HCT116 (cell line): ENCODE data around the gene NAT8. TPM values are rescaled to one million over a fixed set of nuclear protein-coding genes. Genes with fewer than 3 reads are reported as not detected.
"Not testable (repeated sequence)": the region's sequence is repeated elsewhere in the genome, so short reads cannot be mapped to it uniquely, and the experiment has no call there.

Source experiments
- ATAC-seq: fragments of 200-7000 bp; cut with Tn5 transposase; 2 replicates; pipeline ENCODE4 v1.9.1; 2020; ENCODE audit warnings: mild to moderate bottlenecking, moderate library complexity
- BruUV-seq: library from RNA; stranded (reverse); fragments of 400-500 nt; replicated peaks from 2 replicates; lab custom pipeline; 2021; lab: Mats Ljungman, UMichigan
- CTCF ChIA-PET: fragments of 300-600 bp; sonication (Branson Sonifier 250); formaldehyde crosslinking; loops from one replicate; lab custom pipeline; 2021; ENCODE audit warnings: antibody characterized with exemption; lab: Charles Lee
- POLR2A ChIA-PET: fragments of 300-600, 350-600 bp; sonication (Branson Sonifier 250); formaldehyde crosslinking; loops from one replicate; lab custom pipeline; 2021; ENCODE audit warnings: antibody characterized with exemption; lab: Charles Lee
- RAD21 ChIA-PET, 2 experiments: fragments of 300-600 bp; sonication (Branson Sonifier 250); formaldehyde crosslinking; loops; one replicate each; lab custom pipeline; 2023; ENCODE audit warnings: low total read pairs in 2 of 2; ENCODE audit not compliant: uncharacterized antibody in 2 of 2, unreplicated experiment in 2 of 2, low non-redundant PET in 1 of 2; lab: Charles Lee
- DNase-seq: peaks from one replicate; pipeline ENCODE4 v3.0.0-alpha.2; 2010; ENCODE audit warnings: low read depth, low spot score
- H2AFZ ChIP-seq: fragments of 200-600 bp; shearing (Covaris generic), sonication (generic); 2 replicates; pipeline ENCODE4 v1.6.1; 2017; ENCODE audit warnings: low read depth, mixed run types, mixed read lengths, antibody characterized with exemption, low read length; ENCODE audit not compliant: poor library complexity, severe bottlenecking
- H3K27ac ChIP-seq: 2 replicates; pipeline ENCODE4 v1.5.1; 2012; ENCODE audit warnings: low read depth, low read length
- H3K27me3 ChIP-seq: fragments of 200-600 bp; sonication (generic); 2 replicates; pipeline ENCODE4 v1.6.1; 2016; ENCODE audit warnings: mixed run types, low read length, mixed read lengths; ENCODE audit not compliant: insufficient read depth
- H3K36me3 ChIP-seq, 2 experiments: fragments of 200-500 bp in 1 of 2; fragments of 200-600 bp in 1 of 2; sonication (Bioruptor generic) in 1 of 2; sonication (generic) in 1 of 2; 2 replicates each; pipeline versions ENCODE4 v1.5.1 to v1.6.1; 2014 to 2016; ENCODE audit warnings: low read length in 2 of 2, inconsistent platforms in 1 of 2, mixed read lengths in 1 of 2, mixed run types in 1 of 2; ENCODE audit not compliant: insufficient read depth in 2 of 2, control insufficient read depth in 1 of 2
- H3K4me1 ChIP-seq, 2 experiments: fragments of 200-600 bp in 1 of 2; sonication (generic) in 1 of 2; 2 replicates each; pipeline versions ENCODE4 v1.5.1 to v1.6.1; 2012 to 2017; ENCODE audit warnings: low read length in 2 of 2, inconsistent platforms in 1 of 2, mild to moderate bottlenecking in 1 of 2, mixed read lengths in 1 of 2, mixed run types in 1 of 2, moderate library complexity in 1 of 2; ENCODE audit not compliant: insufficient read depth in 2 of 2, control insufficient read depth in 1 of 2
- H3K4me2 ChIP-seq: fragments of 200-600 bp; sonication (generic); 2 replicates; pipeline ENCODE4 v1.6.1; 2017; ENCODE audit warnings: mixed run types, low read length, mixed read lengths
- H3K4me3 ChIP-seq, 2 experiments: fragments of 200-600 bp in 1 of 2; sonication (generic) in 1 of 2; replicated peaks in 1 of 2; 2 replicates each; pipeline ENCODE4 v1.5.1; 2011 to 2016; ENCODE audit warnings: low read length in 2 of 2, control low read depth in 1 of 2, low read depth in 1 of 2, mild to moderate bottlenecking in 1 of 2, mixed read lengths in 1 of 2, mixed run types in 1 of 2
- H3K79me2 ChIP-seq: fragments of 200-600 bp; sonication (generic); 2 replicates; pipeline ENCODE4 v1.6.1; 2017; ENCODE audit warnings: mild to moderate bottlenecking, mixed run types, low read length, moderate library complexity, mixed read lengths; ENCODE audit not compliant: insufficient read depth
- H3K9ac ChIP-seq: fragments of 200-600 bp; sonication (generic); 2 replicates; pipeline ENCODE4 v1.6.1; 2016; ENCODE audit warnings: low read length, mixed read lengths
- H3K9me2 ChIP-seq: fragments of 200-600 bp; sonication (generic), shearing (Covaris generic); 2 replicates; pipeline ENCODE4 v1.6.1; 2017; ENCODE audit warnings: mixed run types, mild to moderate bottlenecking, moderate library complexity; ENCODE audit not compliant: insufficient read depth
- H3K9me3 ChIP-seq, 2 experiments: fragments of 200-500 bp in 1 of 2; fragments of 200-600 bp in 1 of 2; sonication (Bioruptor generic) in 1 of 2; sonication (generic) in 1 of 2; 2 replicates each; pipeline ENCODE4 v1.6.1; 2014 to 2017; ENCODE audit warnings: low read length in 2 of 2, mixed read lengths in 2 of 2, inconsistent platforms in 1 of 2, low read depth in 1 of 2, mild to moderate bottlenecking in 1 of 2, mixed run types in 1 of 2, moderate library complexity in 1 of 2; ENCODE audit not compliant: control insufficient read depth in 1 of 2, insufficient read depth in 1 of 2
- H4K20me1 ChIP-seq: fragments of 200-600 bp; sonication (generic), shearing (Covaris generic); 2 replicates; pipeline ENCODE4 v1.6.1; 2017; ENCODE audit warnings: mixed run types, mild to moderate bottlenecking, moderate library complexity; ENCODE audit not compliant: insufficient read depth
- EZH2phosphoT487 ChIP-seq: fragments of 200-600 bp; IDR thresholded peaks from 2 replicates; pipeline ENCODE4 v1.6.1; 2018; ENCODE audit warnings: antibody characterized with exemption, borderline replicate concordance
- FOSL1 ChIP-seq: IDR thresholded peaks from 2 replicates; pipeline ENCODE4 v1.6.1; 2012; ENCODE audit warnings: low read depth
- POLR2A ChIP-seq: IDR thresholded peaks from 2 replicates; pipeline ENCODE4 v1.7.0; 2011; ENCODE audit warnings: borderline replicate concordance; ENCODE audit not compliant: insufficient read depth, insufficient read length; ENCODE audit errors: extremely low read depth
- POLR2AphosphoS5 ChIP-seq: IDR thresholded peaks from 2 replicates; pipeline ENCODE4 v1.6.1; 2011; ENCODE audit warnings: mild to moderate bottlenecking, low read depth, low read length, moderate library complexity
- RAD21 ChIP-seq: IDR thresholded peaks from 2 replicates; pipeline ENCODE4 v1.6.1; 2012; ENCODE audit warnings: low read depth, mild to moderate bottlenecking
- SIN3A ChIP-seq: IDR thresholded peaks from 2 replicates; pipeline ENCODE4 v1.6.1; 2012; ENCODE audit warnings: low read depth
- SP1 ChIP-seq: IDR thresholded peaks from 2 replicates; pipeline ENCODE4 v1.6.1; 2012; ENCODE audit warnings: low read depth
- SRF ChIP-seq: IDR thresholded peaks from 2 replicates; pipeline ENCODE4 v1.6.1; 2012; ENCODE audit warnings: low read depth
- intact Hi-C: fragments of 100-400 bp; cut with micrococcal nuclease; formaldehyde crosslinking; loops from 2 replicates; pipeline ENCODE4 v1.10.0; 2022
- total RNA-seq: library from RNA; stranded (reverse); gene quantifications from one replicate; pipeline ENCODE4 v1.2.1, GENCODE V29; 2021; ENCODE audit not compliant: unreplicated experiment

The NAT8 gene
- total RNA-seq, 1 experiment from 2014 or later, result not detected

GRCh38 chr2:73610111-73610510, 32.1 kb downstream of the NAT8 start:
- Histone ChIP-seq H3K9me2 (no peaks in the 10 kb centered on the region), H3K9ac (no peak overlapping the region), H4K20me1 (no peaks in the 10 kb centered on the region), H2AFZ (no peak overlapping the region), H3K79me2 (no peaks in the 10 kb centered on the region), H3K27ac (no peak overlapping the region), H3K4me2 (no peak overlapping the region), H3K4me3 (no peak overlapping the region), H3K9me3 (no peaks in the 10 kb centered on the region), H3K4me1 (no peaks in the 10 kb centered on the region), H3K27me3 (no peaks in the 10 kb centered on the region), H3K36me3 (no peaks in the 10 kb centered on the region)
- no peak for ATAC-seq
- ChIA-PET CTCF (no interaction called here), POLR2A (no interaction called here), RAD21 (no interaction called here)
- no peak for DNase-seq
- intact Hi-C loops, result no loop called here
- BruUV-seq, result no TSS peak
- TF ChIP-seq SIN3A (no peak), SRF (no peak), FOSL1 (no peak), EZH2phosphoT487 (no peak), POLR2A (no peak), POLR2AphosphoS5 (no peak), SP1 (no peak), RAD21 (no peak)

GRCh38 chr2:73604589-73604988, 37.6 kb downstream of the NAT8 start:
- H3K4me3 ChIP-seq, H2AFZ ChIP-seq, DNase-seq, H4K20me1 ChIP-seq, H3K36me3 ChIP-seq, intact Hi-C loops, H3K27me3 ChIP-seq, BruUV-seq, H3K27ac ChIP-seq, CTCF ChIA-PET, H3K9ac ChIP-seq, H3K9me2 ChIP-seq, ATAC-seq, H3K9me3 ChIP-seq, H3K4me2 ChIP-seq, RAD21 ChIA-PET, H3K4me1 ChIP-seq, POLR2A ChIA-PET, H3K79me2 ChIP-seq: not testable (repeated sequence)

GRCh38 chr2:73603099-73603588, 39.1 kb downstream of the NAT8 start:
- H3K9ac ChIP-seq, H3K36me3 ChIP-seq, H2AFZ ChIP-seq, H3K4me1 ChIP-seq, H3K79me2 ChIP-seq, BruUV-seq, H3K27ac ChIP-seq, H3K9me3 ChIP-seq, DNase-seq, H3K9me2 ChIP-seq, H3K4me2 ChIP-seq, H3K4me3 ChIP-seq, intact Hi-C loops, RAD21 ChIA-PET, H3K27me3 ChIP-seq, POLR2A ChIA-PET, CTCF ChIA-PET, ATAC-seq, H4K20me1 ChIP-seq: not testable (repeated sequence)
